IMR-90 (cell line): ENCODE results near the gene DIAPH2. TPM values are rescaled to one million over a fixed set of nuclear protein-coding genes. Genes with fewer than 3 reads are reported as not detected.

Experiments
- ATAC-seq: fragments of 200-7000 bp; cut with Tn5 transposase; 2 replicates; pipeline ENCODE4 v1.9.1; 2020; ENCODE audit warnings: low read depth, mild to moderate bottlenecking, moderate library complexity
- BruUV-seq: library from RNA; stranded (reverse); fragments of 400-500 nt; replicated peaks from 2 replicates; lab custom pipeline; 2021; lab: Mats Ljungman, UMichigan
- CTCF ChIA-PET: fragments of 300-600 bp; formaldehyde crosslinking; extraction: SDS; loops from one replicate; lab custom pipeline; 2021; ENCODE audit warnings: antibody characterized with exemption; lab: Yijun Ruan, JAX
- POLR2A ChIA-PET: fragments of 300-600 bp; sonication (Branson Sonifier 250); formaldehyde crosslinking; loops from one replicate; lab custom pipeline; 2022; ENCODE audit warnings: antibody characterized with exemption; ENCODE audit not compliant: unreplicated experiment; lab: Charles Lee
- DNase-seq: peaks from one replicate; pipeline ENCODE4 v3.0.0; 2013
- H2AFZ ChIP-seq: replicated peaks from 2 replicates; pipeline ENCODE3; 2013; ENCODE audit warnings: low read length, mild to moderate bottlenecking; ENCODE audit not compliant: poor library complexity
- H2AK5ac ChIP-seq: 2 replicates; pipeline ENCODE4 v1.6.1; 2013; ENCODE audit warnings: low read depth, low read length, inconsistent platforms
- H2AK9ac ChIP-seq: replicated peaks from 2 replicates; pipeline ENCODE3; 2013; ENCODE audit warnings: mild to moderate bottlenecking, low read depth, low read length, moderate library complexity; ENCODE audit not compliant: poor library complexity
- H2BK120ac ChIP-seq: 2 replicates; pipeline ENCODE4 v1.6.1; 2013; ENCODE audit warnings: low read depth, low read length, inconsistent platforms
- H2BK15ac ChIP-seq: 3 replicates; pipeline ENCODE4 v1.6.1; 2013; ENCODE audit warnings: low read depth, low read length, inconsistent platforms
- H2BK20ac ChIP-seq: 2 replicates; pipeline ENCODE4 v1.6.1; 2013; ENCODE audit warnings: low read depth, mild to moderate bottlenecking, inconsistent platforms, low read length, moderate library complexity
- H2BK5ac ChIP-seq: 2 replicates; pipeline ENCODE4 v1.6.1; 2013; ENCODE audit warnings: mild to moderate bottlenecking, low read depth, low read length, inconsistent platforms; ENCODE audit not compliant: poor library complexity, severe bottlenecking
- H3K14ac ChIP-seq: replicated peaks from 2 replicates; pipeline ENCODE4 v1.6.1; 2013; ENCODE audit warnings: low read depth, low read length, inconsistent platforms
- H3K18ac ChIP-seq: 2 replicates; pipeline ENCODE4 v1.6.1; 2013; ENCODE audit warnings: low read depth, low read length, control low read depth
- H3K23ac ChIP-seq: 2 replicates; pipeline ENCODE4 v1.6.1; 2013; ENCODE audit warnings: low read depth, low read length, inconsistent platforms
- H3K27ac ChIP-seq: 2 replicates; pipeline ENCODE4 v1.5.1; 2013; ENCODE audit warnings: mild to moderate bottlenecking, control low read depth, low read length; ENCODE audit not compliant: insufficient read depth
- H3K27me3 ChIP-seq: 2 replicates; pipeline ENCODE4 v1.6.1; 2013; ENCODE audit warnings: low read length; ENCODE audit not compliant: control insufficient read depth, insufficient read depth
- H3K36me3 ChIP-seq: 2 replicates; pipeline ENCODE4 v1.6.1; 2013; ENCODE audit warnings: low read length, mixed read lengths; ENCODE audit not compliant: control insufficient read depth, insufficient read depth
- H3K4ac ChIP-seq: 2 replicates; pipeline ENCODE4 v1.6.1; 2013; ENCODE audit warnings: low read depth, low read length, inconsistent platforms
- H3K4me1 ChIP-seq: 2 replicates; pipeline ENCODE4 v1.6.1; 2013; ENCODE audit warnings: low read length, mixed read lengths; ENCODE audit not compliant: control insufficient read depth, insufficient read depth
- H3K4me2 ChIP-seq: 2 replicates; pipeline ENCODE4 v1.6.1; 2013; ENCODE audit warnings: low read depth, mild to moderate bottlenecking, control low read depth, low read length, moderate library complexity
- H3K4me3 ChIP-seq: 2 replicates; pipeline ENCODE4 v1.5.1; 2013; ENCODE audit warnings: low read depth, mild to moderate bottlenecking, control low read depth, low read length, moderate library complexity; ENCODE audit not compliant: insufficient read depth
- H3K56ac ChIP-seq: 2 replicates; pipeline ENCODE4 v1.6.1; 2013; ENCODE audit warnings: low read length, inconsistent platforms; ENCODE audit not compliant: insufficient read depth; ENCODE audit errors: extremely low read depth
- H3K79me1 ChIP-seq, 2 experiments: 2 replicates each; pipeline ENCODE4 v1.6.1; 2013; ENCODE audit warnings: low read length in 2 of 2, inconsistent platforms in 1 of 2, low read depth in 1 of 2
- H3K9ac ChIP-seq: 2 replicates; pipeline ENCODE4 v1.6.1; 2013; ENCODE audit warnings: low read depth, low read length, control low read depth
- H3K9me1 ChIP-seq: 2 replicates; pipeline ENCODE4 v1.6.1; 2013; ENCODE audit warnings: low read length, inconsistent platforms; ENCODE audit not compliant: insufficient read depth
- H3K9me3 ChIP-seq: 2 replicates; pipeline ENCODE4 v1.6.1; 2013; ENCODE audit warnings: low read length; ENCODE audit not compliant: control insufficient read depth, insufficient read depth
- H4K20me1 ChIP-seq: 2 replicates; pipeline ENCODE4 v1.6.1; 2013; ENCODE audit warnings: low read length, inconsistent platforms; ENCODE audit not compliant: insufficient read depth
- H4K5ac ChIP-seq: 2 replicates; pipeline ENCODE4 v1.6.1; 2013; ENCODE audit warnings: mild to moderate bottlenecking, low read depth, low read length, control low read depth
- H4K8ac ChIP-seq, 2 experiments: 2 replicates each; pipeline ENCODE4 v1.6.1; 2013; ENCODE audit warnings: low read depth in 2 of 2, low read length in 2 of 2, control low read depth in 1 of 2, inconsistent platforms in 1 of 2
- H4K91ac ChIP-seq: 2 replicates; pipeline ENCODE4 v1.6.1; 2013; ENCODE audit warnings: low read depth, low read length, inconsistent platforms; ENCODE audit not compliant: insufficient read depth
- BHLHE40 ChIP-seq: fragments of 150-350 bp; IDR thresholded peaks from 2 replicates; pipeline ENCODE4 v1.6.1; 2016; ENCODE audit warnings: mild to moderate bottlenecking, low read depth, low read length
- CEBPB ChIP-seq: IDR thresholded peaks from 2 replicates; pipeline ENCODE4 v1.6.1; 2012; ENCODE audit warnings: low read depth, low read length, improper control_type of control experiment
- CHD1 ChIP-seq: IDR thresholded peaks from 2 replicates; pipeline ENCODE4 v1.6.1; 2012; ENCODE audit warnings: low read depth, low read length, improper control_type of control experiment
- MAFK ChIP-seq: IDR thresholded peaks from 2 replicates; pipeline ENCODE4 v1.6.1; 2012; ENCODE audit warnings: low read depth, low read length, improper control_type of control experiment
- MXI1 ChIP-seq: IDR thresholded peaks from 2 replicates; pipeline ENCODE4 v1.6.1; 2012; ENCODE audit warnings: low read depth, mild to moderate bottlenecking, low read length, moderate library complexity, borderline replicate concordance
- NFE2L2 ChIP-seq: fragments of 150-350 bp; IDR thresholded peaks from 2 replicates; pipeline ENCODE4 v1.6.1; 2016; ENCODE audit warnings: low read depth, mild to moderate bottlenecking, low read length
- POLR2A ChIP-seq: IDR thresholded peaks from 2 replicates; pipeline ENCODE4 v1.6.1; 2012; ENCODE audit warnings: mild to moderate bottlenecking, low read depth, low read length
- RAD21 ChIP-seq: IDR thresholded peaks from 2 replicates; pipeline ENCODE4 v1.6.1; 2012; ENCODE audit warnings: low read length, improper control_type of control experiment
- RCOR1 ChIP-seq: IDR thresholded peaks from 2 replicates; pipeline ENCODE4 v1.6.1; 2012; ENCODE audit warnings: mild to moderate bottlenecking, low read length, improper control_type of control experiment; ENCODE audit not compliant: insufficient replicate concordance
- RFX5 ChIP-seq: IDR thresholded peaks from 2 replicates; pipeline ENCODE4 v1.8.0; 2012; ENCODE audit warnings: low read depth, mild to moderate bottlenecking, low read length, moderate library complexity
- SMC3 ChIP-seq: fragments of 150-350 bp; IDR thresholded peaks from 2 replicates; pipeline ENCODE4 v1.6.1; 2016; ENCODE audit warnings: low read depth, mild to moderate bottlenecking, antibody characterized with exemption, low read length, moderate library complexity
- WGBS, 2 experiments: methylation state at CpG; one replicate each; pipeline versions ENCODE4 v1.1.5 to v1.1.7; 2013; ENCODE audit warnings: missing lambda C conversion rate in 2 of 2; ENCODE audit not compliant: insufficient read length in 1 of 2; ENCODE audit errors: extremely low coverage in 2 of 2; 5-methylcytosine and 5-hydroxymethylcytosine counted together
- dilution Hi-C: fragments of 300-500 bp; cut with HindIII; formaldehyde crosslinking; loops from one replicate; pipeline ENCODE4 v1.14.3; 2018; ENCODE audit warnings: low sequenced_read_pairs; ENCODE audit not compliant: unreplicated experiment
- in situ Hi-C: fragments of 300-500 bp; cut with MboI; formaldehyde crosslinking; loops from 3 replicates; pipeline ENCODE4 v1.14.3; 2019; ENCODE audit warnings: low sequenced_read_pairs, inconsistent platforms, mixed read lengths
- intact Hi-C: fragments of 100-400 bp; cut with micrococcal nuclease; formaldehyde crosslinking; loops from 2 replicates; pipeline ENCODE4 v1.10.0; 2022
- polyA plus RNA-seq, 3 experiments: library from polyadenylated mRNA; depleted of rRNA; stranded (reverse); fragments of >200 nt; gene quantifications; 2 replicates each; pipeline ENCODE4 v1.2.3, GENCODE V29; 2012; ENCODE audit warnings: low replicate concordance in 1 of 3
- total RNA-seq: library from RNA; depleted of rRNA; stranded (reverse); fragments of >200 nt; gene quantifications from 2 replicates; pipeline ENCODE4 v1.2.3, GENCODE V29; 2012

The DIAPH2 gene
- total and polyA plus RNA-seq, 2 of the 4 experiments (the other 2 are of a cell fraction), result 3.6 to 19.9 TPM

DNA sequence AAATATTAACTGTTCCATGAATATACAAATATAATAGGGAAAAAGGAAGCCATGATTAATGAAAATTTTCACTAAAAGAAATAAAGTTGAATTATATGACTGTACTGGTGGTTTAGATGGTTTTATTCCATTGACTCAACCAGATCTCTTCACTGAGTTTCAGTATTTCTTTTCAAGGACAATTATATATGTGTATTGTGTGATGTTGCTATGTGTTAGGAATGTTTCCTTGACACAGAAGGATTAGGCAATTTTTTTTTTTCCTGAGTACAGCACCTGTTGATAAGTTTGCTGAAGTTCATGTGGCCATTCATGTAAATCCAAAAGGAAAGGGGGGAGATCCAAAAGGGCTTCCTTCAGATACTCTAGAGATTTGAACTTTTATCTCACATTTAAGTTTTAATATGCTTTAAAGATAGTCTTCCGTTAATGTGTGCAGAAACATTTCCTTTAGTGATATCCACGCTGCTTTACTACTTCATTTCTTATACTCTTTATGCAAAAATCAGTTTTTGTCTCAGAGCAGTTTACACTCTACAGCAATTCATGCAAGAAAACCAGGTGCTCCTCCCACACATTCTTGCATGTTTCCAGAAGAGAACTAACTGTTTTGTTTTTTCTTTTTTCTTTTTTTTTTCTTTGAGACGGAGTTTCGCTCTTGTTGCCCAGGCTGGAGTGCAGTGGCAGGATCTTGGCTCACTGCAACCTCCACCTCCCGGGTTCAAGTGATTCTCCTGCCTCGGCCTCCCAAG lies 448.2 kb downstream of the DIAPH2 start:
- Histone ChIP-seq H4K5ac (no peak overlapping the region), H4K91ac (no peak overlapping the region), H2BK15ac (no peak overlapping the region), H3K9me1 (no peaks in the 10 kb centered on the region), H3K4me2 (no peak overlapping the region), H3K27me3 (no peaks in the 10 kb centered on the region), H3K56ac (no peak overlapping the region), H2BK20ac (no peak overlapping the region), H3K18ac (no peak overlapping the region), H2AK9ac (no peak overlapping the region), H2AK5ac (no peak overlapping the region), H4K8ac (no peak overlapping the region), H3K4ac (no peak overlapping the region), H3K36me3 (no peaks in the 10 kb centered on the region), H3K4me3 (no peak overlapping the region), H3K4me1 (no peaks in the 10 kb centered on the region), H3K14ac (no peak overlapping the region), H3K9ac (no peak overlapping the region), H3K23ac (no peak overlapping the region), H2AFZ (no peak overlapping the region), H2BK5ac (no peak overlapping the region), H2BK120ac (no peak overlapping the region), H4K20me1 (no peaks in the 10 kb centered on the region), H3K79me1 (no peaks in the 10 kb centered on the region), H3K9me3 (no peaks in the 10 kb centered on the region), H3K27ac (no peak overlapping the region)
- POLR2A ChIA-PET, result no interaction called here
- intact Hi-C loops, result no loop called here
- TF ChIP-seq MAFK, result no peak
- TF ChIP-seq RCOR1, result no peak
- no peak for TF ChIP-seq POLR2A
- no peak for TF ChIP-seq RFX5
- no peak for TF ChIP-seq BHLHE40
- no peak for TF ChIP-seq CEBPB
- TF ChIP-seq CHD1, result no peak
- TF ChIP-seq NFE2L2, result no peak
- TF ChIP-seq SMC3, result no peak
- no peak for TF ChIP-seq RAD21
- TF ChIP-seq MXI1, result no peak
- BruUV-seq, result no TSS peak
- no peak for DNase-seq
- no peak for ATAC-seq
- WGBS, 2 experiments, result 81% methylated on average over 4 of the region's 6 CpGs; no CpG with 5 or more reads in 1 of the 2 experiments
- in situ Hi-C loops, result no loop called here
- CTCF ChIA-PET, result no interaction called here
- dilution Hi-C loops, result no loop called here
